ENCODE data around the gene PDE6D.

DNA sequence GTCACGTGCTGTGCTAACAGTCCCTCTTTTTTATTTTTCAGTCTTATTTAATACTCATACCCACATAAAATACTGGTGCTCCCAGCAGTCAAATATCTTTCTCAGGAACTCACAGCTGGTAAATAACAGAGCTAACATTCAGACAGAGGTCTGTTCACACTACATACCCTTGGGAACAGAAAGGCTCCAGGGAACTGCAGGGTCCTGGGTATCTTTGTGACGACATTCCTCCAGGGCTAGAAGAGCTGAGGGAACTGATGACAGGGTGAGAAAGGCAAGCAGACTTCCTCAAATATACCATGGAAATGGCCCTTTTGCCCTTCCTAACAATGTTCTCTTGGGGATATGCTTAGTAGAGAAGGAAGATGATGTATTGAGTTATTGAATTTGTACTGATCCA is 19.3 kb downstream of the PDE6D start:
- TF ChIP-seq EZH2phosphoT487 (IDR thresholded peaks at IDR 0.05; ENCODE audit: borderline replicate concordance) (no peak), CTCF (conservative IDR thresholded peaks at IDR 0.05; ENCODE audit: low read length) (no peak)

Data from Loucy (cell line).